Stimulated activated CD4-positive, alpha-beta T cell treated with anti-CD3 and anti-CD28 coated beads, Interleukin-1b, Interleukin-23, amount 100 ng/mL, for 24 hours (primary cell): Measurements from ENCODE around the gene SKIDA1.
A peak's percentile ranks its signal among the peaks of the same experiment; 100 is the strongest.

Experiments used
- DNase-seq, 4 experiments: peaks; one replicate each; pipeline ENCODE4 v3.0.0-alpha.2; 2020; ENCODE audit warnings: low read depth in 4 of 4, low spot score in 1 of 4

Gene SKIDA1

DNA sequence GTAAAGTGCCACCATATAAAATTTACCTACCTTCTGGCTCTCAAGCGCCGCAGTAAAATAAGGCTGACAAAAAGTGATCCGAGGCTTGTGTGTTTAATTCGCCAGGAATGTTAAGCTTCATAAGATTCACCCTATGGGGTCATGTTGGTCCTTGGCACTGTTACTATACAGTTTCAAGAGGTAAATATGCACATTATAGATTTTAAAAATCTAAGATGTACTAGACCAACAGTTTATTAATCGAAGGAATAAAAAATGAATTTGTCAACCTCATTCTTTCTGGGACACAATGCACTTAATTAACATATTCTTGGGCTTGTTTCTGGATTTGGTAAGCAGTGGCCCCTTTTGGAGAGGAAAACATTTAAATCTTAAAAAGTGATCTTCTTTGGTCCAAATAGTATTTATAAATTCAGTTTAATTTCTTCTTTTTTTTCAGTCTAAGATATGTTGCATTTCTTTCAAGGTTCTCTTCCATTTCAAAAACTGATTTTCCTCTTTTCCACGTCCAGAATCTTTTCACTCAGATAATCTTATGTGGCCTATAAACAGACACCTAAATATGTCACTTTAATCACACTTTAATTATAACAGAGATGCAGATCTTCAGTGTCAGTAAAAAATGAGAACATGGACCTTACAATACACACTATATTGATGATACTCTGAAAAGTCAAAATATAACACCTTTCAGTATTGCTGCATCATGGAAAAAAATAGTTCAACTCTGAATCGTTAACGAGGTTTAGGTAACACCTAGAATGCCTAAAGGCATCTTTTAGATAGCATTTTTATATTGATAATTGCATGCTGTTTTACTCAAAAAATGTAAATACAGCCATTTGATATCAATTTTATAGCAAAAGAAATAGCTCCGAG, 3.8 kb upstream of the SKIDA1 start:
- no peak for DNase-seq

DNA sequence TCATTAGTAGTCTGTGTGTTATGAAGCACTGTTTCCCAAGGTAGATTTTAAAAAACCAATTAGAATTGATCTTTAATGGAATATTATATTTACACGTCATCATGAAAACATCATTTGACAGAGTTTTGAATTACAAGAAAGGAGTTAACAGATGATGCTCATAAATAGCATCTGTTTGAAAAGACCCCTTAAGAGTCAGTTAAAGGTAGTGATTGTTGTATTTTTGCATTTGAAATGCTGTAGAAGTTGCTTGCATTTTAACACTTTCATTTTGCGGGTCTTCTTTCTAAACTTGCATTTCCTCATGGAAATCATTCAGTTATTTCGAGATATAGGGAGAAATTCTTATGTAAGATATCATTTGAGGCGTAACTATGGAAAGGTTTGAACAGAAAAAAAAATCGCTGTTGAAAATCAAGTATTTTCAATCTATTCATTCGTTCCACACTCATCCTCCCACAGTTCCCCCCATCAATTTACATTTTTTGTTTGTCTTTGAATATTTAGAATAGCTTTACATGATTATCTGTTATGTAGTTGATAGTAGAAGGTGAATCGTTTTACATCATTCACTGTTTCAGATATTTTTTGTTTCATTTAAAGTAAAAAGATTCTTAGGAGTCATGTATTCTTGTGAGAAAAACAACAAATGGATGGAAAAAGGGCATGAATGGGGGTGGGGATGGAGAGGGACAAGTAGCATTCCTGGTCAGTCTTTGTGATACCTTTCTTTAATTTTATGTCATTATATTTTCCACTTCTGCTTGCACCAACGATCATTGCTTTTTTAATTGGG, 3.0 kb upstream of the SKIDA1 start:
- DNase-seq, result no peak

DNA sequence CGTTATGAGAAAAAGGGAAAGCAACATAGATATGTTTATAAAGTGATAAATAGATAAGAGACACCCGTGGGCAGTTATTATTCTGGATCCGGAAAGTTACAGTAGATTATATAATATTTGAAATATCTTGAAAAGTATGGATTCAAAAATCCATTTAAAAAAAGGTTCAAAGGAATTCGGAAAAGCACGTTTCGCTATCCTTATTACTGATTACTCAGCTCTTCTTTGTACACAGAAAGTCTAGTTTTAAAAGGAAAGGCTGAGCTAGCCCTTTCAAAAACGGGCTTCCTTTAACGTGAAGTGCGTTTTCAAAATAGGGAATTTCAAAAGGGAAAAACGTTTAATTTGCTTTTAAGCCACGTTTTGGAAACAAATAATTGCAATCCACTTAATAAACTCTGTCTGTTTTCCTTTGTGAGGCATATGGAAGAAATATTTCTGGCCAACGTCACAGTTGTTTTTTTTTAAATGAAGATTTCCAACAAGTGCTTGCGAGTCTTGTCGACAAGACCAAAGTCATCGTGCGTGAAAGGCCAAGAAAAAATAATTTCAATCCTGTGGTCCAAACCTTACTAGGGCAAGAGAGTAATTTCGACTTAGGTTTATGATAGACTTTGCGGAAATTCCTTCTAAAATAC, 2.2 kb upstream of the SKIDA1 start:
- DNase-seq, result no peak

DNA sequence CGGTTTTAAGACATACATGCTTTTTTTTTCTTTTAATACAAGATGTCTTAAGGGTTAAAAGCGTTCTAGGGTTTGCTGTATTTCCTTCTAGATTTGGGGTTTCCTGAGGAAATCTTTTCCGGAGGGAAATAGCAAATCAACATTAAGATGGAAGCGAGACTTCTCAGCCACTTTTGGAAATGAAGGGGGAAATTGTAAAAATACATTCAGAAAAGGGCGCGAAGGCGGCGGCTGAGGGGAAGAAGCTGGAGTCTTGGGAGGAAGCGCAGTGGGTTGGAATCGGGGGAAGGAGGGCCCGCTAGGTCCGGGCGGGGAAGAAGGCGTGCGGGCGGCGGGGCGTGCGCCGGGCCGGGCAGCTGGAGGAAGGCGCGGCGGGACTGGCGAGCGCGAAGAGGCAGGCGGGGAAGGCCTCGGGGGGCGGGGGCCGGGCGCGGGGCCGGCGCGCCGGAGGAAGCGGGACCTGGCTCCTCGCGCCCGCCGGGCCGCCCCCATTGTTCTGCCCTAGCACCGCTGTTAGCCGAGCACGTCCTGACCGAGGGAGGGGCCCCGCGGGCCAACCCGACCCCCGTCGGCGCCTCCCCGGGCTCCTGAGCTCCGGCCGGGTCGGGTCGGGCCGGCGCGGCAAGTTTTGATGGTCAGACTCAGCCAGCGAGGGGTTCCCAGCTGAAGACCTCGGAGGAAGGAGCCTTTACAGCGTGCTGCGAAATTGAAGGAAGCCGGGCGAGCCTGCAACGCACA, 1.5 kb upstream of the SKIDA1 start:
- DNase-seq, result peak in 2 of 4 experiments; percentile 32 to 38

DNA sequence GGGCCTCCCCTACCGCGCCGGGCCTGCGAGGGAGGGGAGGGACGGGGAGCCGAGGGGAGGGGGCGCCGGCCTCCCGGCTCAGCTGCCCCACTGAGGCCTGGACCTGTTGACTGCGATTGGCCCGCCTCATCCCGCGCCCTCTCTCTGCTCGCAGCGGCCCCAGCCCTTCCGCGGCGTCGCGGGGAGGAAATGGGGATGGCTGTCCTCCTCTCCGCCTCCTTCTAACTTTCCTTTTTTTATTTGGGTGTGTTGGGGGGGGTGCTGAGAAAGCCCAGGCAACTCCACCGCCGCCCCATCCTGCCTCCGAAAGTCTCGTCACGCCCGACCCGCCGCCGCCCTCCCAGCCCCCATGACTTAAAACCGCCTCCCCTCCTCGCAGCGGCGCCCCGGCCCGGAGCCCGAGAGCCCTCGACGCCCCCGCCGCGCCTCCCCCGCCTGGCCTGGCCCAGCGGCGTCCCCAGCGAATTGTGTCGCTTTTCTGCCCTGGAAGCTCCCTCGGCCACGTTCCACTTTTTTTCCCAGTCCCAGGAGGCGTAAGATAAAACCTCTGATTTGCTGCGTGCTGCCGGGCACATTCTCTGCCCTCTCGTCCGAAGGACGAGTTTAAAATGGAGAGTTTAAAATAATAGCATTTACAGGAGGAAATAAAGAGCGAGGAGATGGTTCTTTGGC, 842 bp upstream of the SKIDA1 start:
- peak in 2 of 4 experiments; percentile 37 to 49 for DNase-seq

DNA sequence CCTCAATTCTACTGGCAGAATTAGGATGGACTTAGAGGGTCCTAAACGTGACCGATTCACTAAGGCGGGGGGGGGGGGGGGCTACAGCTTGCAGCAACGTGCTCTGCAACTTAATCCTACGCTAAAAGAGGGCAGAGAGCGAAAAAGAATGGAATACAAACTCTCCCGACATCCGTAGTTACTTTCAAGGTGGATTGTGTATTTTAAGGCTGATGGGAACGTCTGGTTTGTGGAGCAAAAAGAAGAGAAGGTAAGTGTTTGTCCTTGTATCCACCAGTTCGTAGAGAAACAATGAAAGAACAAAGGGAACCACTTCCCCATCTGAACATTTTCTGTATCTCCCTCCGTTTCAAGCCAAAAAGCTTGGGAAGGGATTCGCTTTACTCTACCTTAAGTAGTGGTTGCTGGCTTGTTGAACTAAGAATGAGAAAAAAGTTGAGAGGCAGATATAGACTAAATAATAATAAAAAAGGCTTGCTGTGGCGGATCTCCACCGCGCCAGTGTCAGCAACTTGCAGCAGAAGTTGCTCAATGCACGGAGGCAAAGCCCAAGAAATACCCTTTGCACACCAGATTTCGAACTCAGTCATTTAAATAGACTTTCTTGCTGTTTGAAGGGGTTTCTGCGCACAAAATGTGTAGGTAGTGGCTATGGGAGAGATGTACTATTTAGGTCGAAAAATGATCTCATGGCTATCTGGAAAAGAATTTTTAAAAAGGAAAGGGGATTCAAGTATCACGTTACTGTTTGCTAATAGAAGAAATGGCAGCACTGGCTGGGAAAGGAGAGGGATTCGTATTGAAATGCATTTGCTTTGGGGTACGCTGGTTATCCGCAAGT, 736 bp downstream of the SKIDA1 start:
- DNase-seq, result no peak

DNA sequence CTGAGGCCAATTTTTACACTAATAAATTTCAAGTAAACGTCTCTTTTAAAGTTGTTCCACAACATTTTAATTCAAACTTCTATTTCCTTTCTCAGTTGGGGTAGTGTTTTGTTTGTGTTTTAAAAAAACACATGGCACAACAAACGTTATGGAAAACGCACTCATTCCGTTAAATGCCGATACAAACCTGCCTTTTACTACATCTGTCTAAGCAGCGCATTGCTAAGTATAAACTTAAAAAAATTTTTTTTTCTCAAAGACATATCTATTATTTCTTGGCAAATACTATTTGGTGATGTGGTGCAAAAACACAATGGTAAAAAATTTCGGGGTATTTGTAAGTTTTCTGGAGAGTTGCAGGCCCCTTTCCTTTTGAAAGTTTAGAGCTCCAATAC, 1.4 kb downstream of the SKIDA1 start:
- no peak for DNase-seq

DNA sequence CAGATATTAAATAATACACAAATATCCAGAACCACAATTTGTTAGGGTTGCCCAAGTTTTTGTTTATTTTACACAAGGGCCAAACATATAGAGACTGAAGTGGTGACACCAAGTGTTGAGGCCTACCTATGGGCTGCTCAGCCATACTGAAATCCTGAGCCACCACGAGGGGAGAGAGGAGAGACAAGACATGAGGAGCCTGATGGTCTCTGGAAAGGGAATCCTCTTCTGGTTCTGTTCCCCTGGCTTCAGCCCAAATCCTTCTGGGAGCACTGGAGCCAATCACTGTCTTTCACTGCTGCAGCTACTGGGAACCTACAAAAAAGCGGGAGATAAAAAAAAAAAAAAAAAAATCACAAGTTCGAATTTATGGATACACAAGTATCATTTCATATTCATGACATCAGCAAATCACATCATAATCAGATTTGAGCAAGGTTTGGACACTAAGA, 1.9 kb downstream of the SKIDA1 start:
- no peak for DNase-seq

DNA sequence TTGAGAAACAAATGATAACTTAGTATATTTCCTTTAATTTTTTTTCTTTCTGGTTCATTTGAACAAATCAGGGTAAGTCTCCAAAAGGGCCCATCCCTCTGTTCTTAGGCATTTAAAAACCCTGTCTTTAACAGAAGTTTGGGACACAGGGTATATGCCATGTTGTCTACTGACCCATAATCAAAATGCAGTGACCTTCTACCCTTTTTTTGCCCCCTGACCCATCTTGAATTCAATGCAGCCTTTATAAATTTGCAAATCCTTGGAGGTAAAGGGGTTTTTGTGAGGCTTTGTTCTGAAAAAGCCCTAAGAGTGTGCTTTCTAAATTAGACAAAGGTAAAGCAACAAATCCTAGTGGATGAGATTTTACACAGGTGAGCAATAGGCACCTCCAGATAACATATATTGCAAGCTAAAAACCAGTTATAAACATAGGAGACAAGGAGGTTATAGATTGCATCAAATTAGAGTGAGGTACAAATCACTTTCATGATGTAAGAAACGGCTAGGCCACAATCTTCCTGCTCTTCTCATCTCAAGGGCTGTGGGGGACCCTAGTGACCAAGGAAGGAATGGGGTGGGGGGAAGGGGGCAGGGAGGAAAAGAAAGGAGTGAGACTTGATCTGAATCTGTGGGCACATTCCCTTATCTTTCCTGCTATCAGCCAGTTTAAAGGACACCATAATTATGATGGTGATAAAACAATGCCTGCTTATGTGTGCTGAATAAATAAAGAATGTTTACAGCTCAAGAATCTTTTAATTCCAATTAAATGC, 2.7 kb downstream of the SKIDA1 start:
- no peak for DNase-seq

DNA sequence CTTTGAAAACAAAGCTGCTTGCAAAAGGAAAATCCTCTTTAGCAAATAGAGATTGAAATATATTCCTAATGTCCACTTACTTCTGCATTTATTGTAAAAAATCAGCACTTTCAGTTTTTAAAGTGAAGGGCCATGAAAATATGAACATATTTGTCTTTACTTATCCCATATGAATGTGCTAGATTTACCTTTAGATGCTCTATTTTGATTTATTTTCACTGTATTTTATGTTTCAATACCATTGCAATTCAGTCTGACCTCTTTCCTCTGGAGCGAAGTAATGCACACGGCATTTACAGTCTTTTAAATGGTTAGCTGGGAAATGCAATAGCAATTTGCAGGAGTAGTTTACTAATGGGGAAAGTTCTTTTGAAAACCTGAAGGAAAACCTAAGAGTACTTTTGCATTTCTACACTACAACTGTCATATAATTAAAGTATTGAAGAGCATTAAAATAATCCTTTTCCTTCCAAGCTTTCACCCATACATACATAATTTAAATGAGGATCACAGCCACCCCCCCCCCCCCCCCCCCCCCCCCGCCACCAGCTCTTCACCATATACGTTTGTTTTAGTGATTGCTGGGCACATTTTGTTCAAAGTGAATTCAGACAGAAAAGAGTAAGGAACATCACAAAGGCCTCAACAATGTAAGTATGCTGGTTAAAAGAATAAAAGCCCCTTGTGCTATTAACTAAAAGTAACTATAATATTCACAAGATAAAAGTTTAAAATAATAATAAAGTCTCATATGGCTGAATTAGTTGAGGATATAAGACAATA, 3.5 kb downstream of the SKIDA1 start:
- no peak for DNase-seq

DNA sequence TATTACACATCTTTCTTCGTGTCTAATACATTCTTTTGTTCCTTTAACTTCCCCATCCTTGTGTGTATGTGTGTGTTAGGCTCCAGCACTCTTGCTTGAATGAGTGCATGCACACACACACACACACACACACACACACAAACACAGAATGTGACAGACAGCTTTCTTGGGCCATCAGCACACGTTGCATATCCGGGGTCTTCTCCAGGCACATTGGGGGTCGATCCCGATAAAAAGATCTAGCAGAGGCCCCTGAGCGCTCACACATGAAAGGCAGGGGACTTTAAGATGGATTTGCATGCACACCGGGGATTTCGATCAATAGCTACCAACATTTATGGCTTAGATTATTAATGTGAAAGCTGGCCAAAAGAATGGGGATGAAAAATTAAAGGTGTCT, 4.5 kb downstream of the SKIDA1 start:
- no peak for DNase-seq

DNA sequence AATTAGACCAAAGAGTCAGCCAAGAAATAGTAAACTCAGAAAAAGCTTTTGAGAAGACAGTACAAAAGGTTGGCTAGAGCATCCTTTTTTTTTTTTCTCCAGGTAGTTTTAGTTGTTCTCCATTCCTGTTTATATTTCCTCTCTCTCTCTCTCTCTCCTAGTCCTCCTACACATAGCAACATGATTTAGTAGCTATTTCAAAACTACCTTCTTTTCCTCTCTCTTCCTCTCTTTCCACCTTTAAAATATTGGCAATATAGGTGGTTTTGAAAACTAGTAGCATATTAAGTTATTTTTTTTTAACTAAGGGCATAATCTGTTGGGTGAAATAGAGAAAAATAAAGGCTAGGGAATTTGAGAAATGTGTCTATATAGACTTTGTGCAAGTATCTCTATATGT, 5.0 kb downstream of the SKIDA1 start:
- DNase-seq, result no peak

DNA sequence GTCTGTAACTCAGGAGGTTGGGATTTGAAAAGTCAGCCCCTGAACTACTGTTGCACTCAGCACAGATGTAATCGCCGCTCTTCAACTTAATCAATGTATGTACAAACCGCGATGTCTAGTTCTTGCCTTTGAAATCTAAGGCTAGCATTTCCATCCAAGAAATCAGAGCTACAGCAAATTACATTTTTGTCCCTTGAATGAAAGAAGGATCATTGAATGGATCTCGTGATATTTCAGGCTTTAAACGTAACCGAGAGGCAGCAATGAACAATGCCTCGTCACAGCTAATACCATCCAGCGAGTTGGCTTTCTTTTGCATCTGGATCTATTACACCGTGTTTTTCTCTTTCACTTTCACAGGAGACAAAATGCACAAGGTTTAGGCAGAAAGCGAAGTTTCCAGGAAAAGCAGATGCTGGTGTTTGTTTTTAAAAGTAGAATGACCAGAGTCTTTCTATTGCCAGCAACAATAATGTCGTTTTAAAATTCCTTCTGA, 5.5 kb downstream of the SKIDA1 start:
- no peak for DNase-seq

DNA sequence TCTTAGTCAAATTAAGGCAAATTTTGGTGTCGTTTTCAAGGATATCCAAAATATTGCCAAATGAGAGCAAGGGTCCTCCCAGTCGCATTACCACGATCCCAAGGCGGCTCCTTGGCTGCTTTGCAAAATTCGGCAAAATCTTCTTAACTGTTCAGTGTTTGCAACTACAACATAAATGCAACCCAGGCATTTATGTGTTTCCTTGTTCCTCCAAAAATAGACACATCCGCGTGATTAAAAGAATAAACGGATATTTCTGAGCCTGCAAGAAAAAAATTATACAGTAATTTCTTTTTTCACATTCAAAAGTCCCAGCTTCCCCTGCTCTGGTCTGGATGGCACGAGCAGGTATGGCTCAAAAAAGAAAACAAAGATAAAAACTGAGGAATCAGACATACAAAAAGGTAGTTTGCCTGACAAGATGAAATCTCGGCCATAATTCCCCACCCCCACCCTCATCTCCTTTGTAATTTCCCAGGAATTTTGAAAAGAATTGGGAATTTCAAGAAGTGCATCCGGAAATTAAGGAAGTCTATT, 6.0 kb downstream of the SKIDA1 start:
- DNase-seq, result no peak

DNA sequence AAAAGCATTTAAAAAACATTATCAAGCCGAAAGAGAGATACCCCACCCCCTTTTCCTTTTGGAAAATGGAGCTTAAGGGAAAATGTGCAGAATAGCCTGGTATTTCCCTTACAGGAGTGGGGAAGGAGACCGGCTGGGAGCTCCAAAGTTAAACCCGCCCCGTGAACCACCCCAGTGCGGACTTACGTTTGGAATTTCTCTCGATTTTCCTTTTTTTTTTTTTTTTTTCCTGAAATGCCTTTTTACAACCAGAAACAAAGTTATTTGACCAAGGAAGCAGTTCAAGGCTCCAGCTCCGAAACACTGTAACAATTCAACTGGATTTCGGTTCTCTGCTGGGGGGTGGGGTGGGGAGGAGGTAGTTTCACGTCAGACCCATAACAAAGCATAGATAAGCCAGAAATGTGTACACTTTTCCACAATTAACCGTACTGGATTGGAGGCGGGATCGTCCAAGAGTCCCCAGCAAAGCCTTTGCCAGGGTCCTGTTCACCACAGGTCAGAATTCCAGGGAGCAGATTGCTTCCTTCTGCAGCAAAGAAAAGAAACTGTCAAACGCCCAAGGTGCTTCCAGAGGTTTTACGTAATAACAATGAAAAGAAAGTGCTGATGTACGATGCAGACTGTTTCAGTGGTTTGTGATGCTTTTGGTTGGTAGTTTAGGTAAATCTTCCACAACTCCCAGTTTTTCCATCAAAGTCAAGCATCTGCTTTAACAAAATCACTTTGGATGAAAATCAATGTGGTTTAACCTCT, 6.7 kb downstream of the SKIDA1 start:
- DNase-seq, result no peak

DNA sequence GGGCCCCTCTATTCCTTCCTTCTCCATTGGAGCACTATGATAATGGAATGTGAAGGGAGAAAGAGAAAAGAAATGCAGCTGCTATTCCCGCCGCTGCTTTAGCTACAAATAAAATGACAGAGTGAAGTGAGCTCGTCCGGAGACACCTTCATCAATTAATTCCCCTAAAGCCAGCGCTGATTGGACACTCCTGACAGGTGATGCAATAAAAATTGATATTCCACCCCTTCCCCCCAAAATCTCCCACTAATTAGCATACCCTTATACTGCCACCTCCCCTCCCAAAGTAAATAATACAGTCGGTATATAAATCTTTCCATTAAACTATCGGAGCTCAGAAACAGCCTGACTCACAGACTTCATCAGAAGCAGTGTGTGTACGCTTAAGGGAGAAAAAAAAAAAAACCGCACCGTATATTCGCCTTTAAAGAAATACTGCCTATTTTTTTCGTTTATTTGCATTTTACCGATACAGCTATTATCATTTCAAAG, 7.3 kb downstream of the SKIDA1 start:
- no peak for DNase-seq
